ENCODE results near the gene FAM151B. TPM values are rescaled to one million over a fixed set of nuclear protein-coding genes. Genes with fewer than 3 reads are reported as not detected.

The FAM151B gene
- 1.3 and 2.0 TPM in 2 replicates for total RNA-seq (2022)
- Bru-seq, nascent RNA = percentile 42 among the genes with signal in this experiment
- BruChase-seq, experiment 1, labeled RNA remaining after a 6-hour chase = percentile 49 among the genes with signal in this experiment
- percentile 48 among the genes with signal in this experiment for BruChase-seq, experiment 2, labeled RNA remaining after a 2-hour chase
- long read RNA-seq, partial matches to known transcripts = 0 of 4 reads
- long read RNA-seq, other reads (novel, unspliced or antisense) = 4 of 4 reads

GRCh38 chr5:80487829-80488721 is at the start of gene FAM151B:
TSS of gene FAM151B (plus strand) at chr5:80488100. CDS start at chr5:80488124, 24 bp downstream.
- H3K27ac Mint-ChIP-seq (ENCODE audit: unreplicated experiment) = peak within 1 kb of the TSS; percentile 71
- no peak for TF ChIP-seq CTCF (IDR thresholded peaks at IDR 0.05; ENCODE audit: unreplicated experiment)
- BruUV-seq (replicated peaks) = TSS peak; percentile 42
- peaks cover 61% of the 10 kb centered on the region for H3K36me3 Mint-ChIP-seq (ENCODE audit: insufficient read depth, unreplicated experiment)
- CTCF ChIA-PET = interaction anchor here (0.6 to 0.8 kb wide), 3 partner anchors 15 to 184 kb away, joined by 3 read pairs; partner anchors contain the start of genes DHFR and MSH3
- no peaks in the 10 kb centered on the region for H3K9me3 Mint-ChIP-seq (ENCODE audit: low read depth, unreplicated experiment)
- DNase-seq = peak; percentile 99
- peak within 1 kb of the TSS; percentile 89 for H3K4me3 Mint-ChIP-seq (ENCODE audit: low read depth, unreplicated experiment)
- intact Hi-C loops (cut with micrococcal nuclease; ENCODE audit: unreplicated experiment) = loop anchor here (2.0 kb wide), 2 partner anchors 167 to 185 kb away; partner anchors contain the start of genes DHFR and MSH3
- peaks cover 35% of the 10 kb centered on the region for H3K4me1 Mint-ChIP-seq (ENCODE audit: low read depth, unreplicated experiment)
- no peaks in the 10 kb centered on the region for H3K27me3 Mint-ChIP-seq (ENCODE audit: unreplicated experiment)

GRCh38 chr5:80438739-80439138 is 49.2 kb upstream of the FAM151B start:
- intact Hi-C loops (cut with micrococcal nuclease; ENCODE audit: unreplicated experiment) = no loop called here
- no peak for TF ChIP-seq CTCF (IDR thresholded peaks at IDR 0.05; ENCODE audit: unreplicated experiment)
- Mint-ChIP-seq H3K27ac (ENCODE audit: unreplicated experiment) (no peak overlapping the region), H3K27me3 (ENCODE audit: unreplicated experiment) (no peaks in the 10 kb centered on the region), H3K9me3 (ENCODE audit: low read depth, unreplicated experiment) (no peaks in the 10 kb centered on the region), H3K36me3 (ENCODE audit: insufficient read depth, unreplicated experiment) (peaks cover 6% of the 10 kb centered on the region), H3K4me3 (ENCODE audit: low read depth, unreplicated experiment) (no peak overlapping the region), H3K4me1 (ENCODE audit: low read depth, unreplicated experiment) (no peaks in the 10 kb centered on the region)
- DNase-seq = no peak
- BruUV-seq (replicated peaks) = no TSS peak
- CTCF ChIA-PET = no interaction called here

GRCh38 chr5:80439213-80439612 is 48.7 kb upstream of the FAM151B start:
- CTCF ChIA-PET = no interaction called here
- TF ChIP-seq CTCF (IDR thresholded peaks at IDR 0.05; ENCODE audit: unreplicated experiment) = no peak
- Mint-ChIP-seq H3K27ac (ENCODE audit: unreplicated experiment) (no peak overlapping the region), H3K4me1 (ENCODE audit: low read depth, unreplicated experiment) (no peaks in the 10 kb centered on the region), H3K4me3 (ENCODE audit: low read depth, unreplicated experiment) (no peak overlapping the region), H3K9me3 (ENCODE audit: low read depth, unreplicated experiment) (no peaks in the 10 kb centered on the region), H3K27me3 (ENCODE audit: unreplicated experiment) (no peaks in the 10 kb centered on the region), H3K36me3 (ENCODE audit: insufficient read depth, unreplicated experiment) (peaks cover 6% of the 10 kb centered on the region)
- no TSS peak for BruUV-seq (replicated peaks)
- no peak for DNase-seq
- intact Hi-C loops (cut with micrococcal nuclease; ENCODE audit: unreplicated experiment) = no loop called here

- Mint-ChIP-seq H3K4me1 (ENCODE audit: low read depth, unreplicated experiment) (no peaks in the 10 kb centered on the region), H3K4me3 (ENCODE audit: low read depth, unreplicated experiment) (no peak overlapping the region), H3K9me3 (ENCODE audit: low read depth, unreplicated experiment) (no peaks in the 10 kb centered on the region), H3K27ac (ENCODE audit: unreplicated experiment) (no peak overlapping the region), H3K36me3 (ENCODE audit: insufficient read depth, unreplicated experiment) (peaks cover 3% of the 10 kb centered on the region), H3K27me3 (ENCODE audit: unreplicated experiment) (no peaks in the 10 kb centered on the region)
- TF ChIP-seq CTCF (IDR thresholded peaks at IDR 0.05; ENCODE audit: unreplicated experiment) = no peak
- no peak for DNase-seq
- CTCF ChIA-PET = no interaction called here
- BruUV-seq (replicated peaks) = no TSS peak
- intact Hi-C loops (cut with micrococcal nuclease; ENCODE audit: unreplicated experiment) = no loop called here
Observed at GRCh38 chr5:80442742-80443141, 45.2 kb upstream of the FAM151B start.
